ENCODE data around the gene ATG3.

ATG3 gene

GRCh38 chr3:112561484-112561733, 353 bp downstream of the ATG3 start:
- DNase-seq (ENCODE audit: low spot score): peak; percentile 77
- no peak for TF ChIP-seq CTCF (IDR thresholded peaks at IDR 0.05; ENCODE audit: extremely low read depth, missing control alignments)

GRCh38 chr3:112560721-112561483, 860 bp downstream of the ATG3 start:
- no peak for TF ChIP-seq CTCF (IDR thresholded peaks at IDR 0.05; ENCODE audit: extremely low read depth, missing control alignments)
- peak; percentile 73 for DNase-seq (ENCODE audit: low spot score)

- DNase-seq (ENCODE audit: low spot score): no peak
Measured at GRCh38 chr3:112560307-112560706, 1.5 kb downstream of the ATG3 start.

GRCh38 chr3:112557976-112558375, 3.8 kb downstream of the ATG3 start:
- no peak for TF ChIP-seq CTCF (IDR thresholded peaks at IDR 0.05; ENCODE audit: extremely low read depth, missing control alignments)
- DNase-seq (ENCODE audit: low spot score): no peak

More at GRCh38 chr3:112560307-112560706, 1.5 kb downstream of the ATG3 start:
- no peak for TF ChIP-seq CTCF (IDR thresholded peaks at IDR 0.05; ENCODE audit: extremely low read depth, missing control alignments)

GRCh38 chr3:112555535-112556170, 6.1 kb downstream of the ATG3 start:
- no peak for DNase-seq (ENCODE audit: low spot score)
- no peak for TF ChIP-seq CTCF (IDR thresholded peaks at IDR 0.05; ENCODE audit: extremely low read depth, missing control alignments)

- TF ChIP-seq CTCF (IDR thresholded peaks at IDR 0.05; ENCODE audit: extremely low read depth, missing control alignments): no peak
Measured at GRCh38 chr3:112550859-112551258, 10.9 kb downstream of the ATG3 start.

GRCh38 chr3:112546216-112546759, 15.5 kb downstream of the ATG3 start:
- DNase-seq (ENCODE audit: low spot score): no peak
- no peak for TF ChIP-seq CTCF (IDR thresholded peaks at IDR 0.05; ENCODE audit: extremely low read depth, missing control alignments)

More at GRCh38 chr3:112550859-112551258, 10.9 kb downstream of the ATG3 start:
- DNase-seq (ENCODE audit: low spot score): no peak

Measured in GM20000 (cell line).